Heart left ventricle (tissue), 13 donors: Measurements from ENCODE around the gene PSMB4.

ENCODE experiments used
- CTCF ChIP-seq, 12 donors: fragments of 200-600 bp; sonication (generic) in 4 of 12; IDR thresholded peaks; one replicate each; pipeline versions ENCODE4 v1.5.0 to v1.8.0; 2018 to 2022; ENCODE audit warnings: antibody characterized with exemption in 12 of 12, mild to moderate bottlenecking in 5 of 12
- POLR2A ChIP-seq, 2 donors: fragments of 450-650 bp; IDR thresholded peaks; one replicate each; pipeline ENCODE4 v1.6.1; 2017; ENCODE audit warnings: antibody characterized with exemption in 2 of 2, mild to moderate bottlenecking in 2 of 2, moderate library complexity in 2 of 2
- donor health status: ischemic (EF 13 %, LVEDD 7.1; RV severe dilation, severe dysfunction).
- donor health status: DM: no; HTN: yes; CAD: no.
- donor health status: DM: no; HTN: no; CAD: no.
- donor health status: ischemic (EF 25% LVEDD 6.9; RV normal size, moderate dysfunction).
- donor health status: ischemic (EF 25% LVEDD 5.7; RV mildly dilated, moderate dysfunction).
- donor health status: ischemic (EF 35%, LVEDD 5.7; RV mildly dilated, moderate dysfunction).
- donor health status: nonischemic (EF 11% LVEDD 7.7; RV severe dilation, severe dysfunction).
- donor health status: DM: yes; HTN: yes; CAD: no.
- donor health status: PGD.
- donor health status: ischemic (EF 29% LVEDD 5.4; RV normal size, mild dysfunction).
- donor health status: nonischemic (EF 23%, LVEDD 6.1; RV moderate dilation, normal function).

GRCh38 chr1:151362308-151363155 is 36.8 kb upstream of the PSMB4 start:
- TF ChIP-seq CTCF (IDR thresholded peaks at IDR 0.05) (no peak), POLR2A (IDR thresholded peaks at IDR 0.05) (no peak)
